WTC11 (cell line): Measurements from ENCODE around the gene TCF7L1. TPM values are rescaled to one million over a fixed set of nuclear protein-coding genes. Genes with fewer than 3 reads are reported as not detected.

Experiments
- ATAC-seq: fragments of 200-7000 bp; cut with Tn5 transposase; 2 replicates; pipeline ENCODE4 v1.10.0; 2021; ENCODE audit warnings: mild to moderate bottlenecking, moderate library complexity
- CTCF ChIA-PET: fragments of 300-600 bp; sonication (Branson Sonifier 250); formaldehyde crosslinking; loops from one replicate; lab custom pipeline; 2021; ENCODE audit warnings: antibody characterized with exemption; lab: Charles Lee
- POLR2A ChIA-PET: fragments of 350-600 bp; sonication (Branson Sonifier 250); formaldehyde crosslinking; loops from one replicate; lab custom pipeline; 2021; ENCODE audit warnings: antibody characterized with exemption; lab: Charles Lee
- DNase-seq: peaks from one replicate; pipeline ENCODE4 v3.0.0; 2021; ENCODE audit warnings: low spot score
- H3K27ac Mint-ChIP-seq: 2 replicates; pipeline ENCODE4 v1.8.0; 2021; ENCODE audit warnings: mixed read lengths
- H3K27me3 Mint-ChIP-seq: 2 replicates; pipeline ENCODE4 v1.8.0; 2021; ENCODE audit warnings: low read depth, mild to moderate bottlenecking, moderate library complexity, mixed read lengths
- H3K36me3 Mint-ChIP-seq: 2 replicates; pipeline ENCODE4 v1.8.0; 2021; ENCODE audit warnings: mixed read lengths
- H3K4me1 Mint-ChIP-seq: 2 replicates; pipeline ENCODE4 v1.8.0; 2022; ENCODE audit warnings: mixed read lengths
- H3K4me3 Mint-ChIP-seq: 2 replicates; pipeline ENCODE4 v1.8.0; 2021; ENCODE audit warnings: mild to moderate bottlenecking, moderate library complexity, mixed read lengths
- H3K9me3 Mint-ChIP-seq: 2 replicates; pipeline ENCODE4 v1.8.0; 2021; ENCODE audit warnings: mixed read lengths
- CBFB ChIP-seq: sonication (generic); formaldehyde crosslinking; IDR thresholded peaks from 2 replicates; pipeline ENCODE4 v1.8.1; 2022; ENCODE audit warnings: mild to moderate bottlenecking, low read depth, missing genetic modification reagents
- ETV6 ChIP-seq: sonication (generic); formaldehyde crosslinking; IDR thresholded peaks from 2 replicates; pipeline ENCODE4 v1.8.1; 2022; ENCODE audit warnings: mild to moderate bottlenecking, missing genetic modification reagents
- FOXP1 ChIP-seq: sonication (generic); formaldehyde crosslinking; IDR thresholded peaks from 2 replicates; pipeline ENCODE4 v1.8.0; 2022; ENCODE audit warnings: missing genetic modification reagents, mild to moderate bottlenecking, moderate library complexity, borderline replicate concordance
- JAZF1 ChIP-seq: fragments of 250-450 bp; sonication (Bioruptor Pico); IDR thresholded peaks from 2 replicates; pipeline ENCODE4 v1.9.0; 2021; ENCODE audit warnings: moderate library complexity, mild to moderate bottlenecking, inconsistent platforms
- KAT7 ChIP-seq: sonication (generic); formaldehyde crosslinking; IDR thresholded peaks from 2 replicates; pipeline ENCODE4 v1.8.1; 2023; ENCODE audit warnings: missing genetic modification reagents, mild to moderate bottlenecking, borderline replicate concordance
- SOX15 ChIP-seq: fragments of 250-450 bp; sonication (Bioruptor Pico); IDR thresholded peaks from 2 replicates; pipeline ENCODE4 v1.9.0; 2021; ENCODE audit warnings: mild to moderate bottlenecking
- SP1 ChIP-seq: sonication (generic); formaldehyde crosslinking; conservative IDR thresholded peaks from 2 replicates; pipeline ENCODE4 v1.8.1; 2022; ENCODE audit warnings: missing genetic modification reagents
- ZNF121 ChIP-seq: sonication (generic); formaldehyde crosslinking; IDR thresholded peaks from 2 replicates; pipeline ENCODE4 v1.8.0; 2023; ENCODE audit warnings: missing genetic modification reagents
- total RNA-seq: library from RNA; stranded (reverse); gene quantifications from 3 replicates; pipeline ENCODE4 v1.2.3, GENCODE V29; 2021
- TF ChIP-seq, protein P1 (sequence below): sonication (generic); formaldehyde crosslinking; IDR thresholded peaks from 2 replicates; pipeline ENCODE4 v1.8.0; 2023; ENCODE audit warnings: missing genetic modification reagents, mild to moderate bottlenecking, borderline replicate concordance
- TF ChIP-seq, protein P2 (sequence below): fragments of 250-450 bp; sonication (Bioruptor Pico); IDR thresholded peaks from 2 replicates; pipeline ENCODE4 v1.9.0; 2021; ENCODE audit warnings: moderate library complexity, mild to moderate bottlenecking, inconsistent platforms, borderline replicate concordance
- TF ChIP-seq, protein P3 (sequence below): sonication (generic); formaldehyde crosslinking; IDR thresholded peaks from 2 replicates; pipeline ENCODE4 v1.8.1; 2022; ENCODE audit warnings: mild to moderate bottlenecking, moderate library complexity, missing genetic modification reagents

TCF7L1 gene
- total RNA-seq, 1 experiment from 2014 or later = 104 TPM

DNA sequence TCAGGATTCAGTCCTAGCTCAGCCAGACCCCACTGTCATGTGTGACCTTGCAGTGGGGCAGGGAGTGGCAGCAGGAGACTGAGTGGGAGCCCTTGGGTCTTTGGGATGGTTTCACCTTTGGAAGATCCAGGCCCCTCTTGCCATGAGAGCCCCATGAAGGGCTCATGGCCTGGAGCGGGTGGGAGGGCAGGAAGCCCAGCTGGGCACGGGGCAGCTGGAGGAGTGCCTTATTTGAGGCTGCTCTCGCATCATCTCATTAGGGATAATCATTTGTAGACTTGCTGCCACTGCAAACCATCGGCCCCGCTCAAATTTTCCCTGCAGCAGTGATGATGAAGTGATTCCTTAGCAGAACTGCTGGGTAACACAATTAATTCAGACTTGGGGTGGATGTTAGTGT, 120.7 kb downstream of the TCF7L1 start (continued):
- TF ChIP-seq, protein P1, sequence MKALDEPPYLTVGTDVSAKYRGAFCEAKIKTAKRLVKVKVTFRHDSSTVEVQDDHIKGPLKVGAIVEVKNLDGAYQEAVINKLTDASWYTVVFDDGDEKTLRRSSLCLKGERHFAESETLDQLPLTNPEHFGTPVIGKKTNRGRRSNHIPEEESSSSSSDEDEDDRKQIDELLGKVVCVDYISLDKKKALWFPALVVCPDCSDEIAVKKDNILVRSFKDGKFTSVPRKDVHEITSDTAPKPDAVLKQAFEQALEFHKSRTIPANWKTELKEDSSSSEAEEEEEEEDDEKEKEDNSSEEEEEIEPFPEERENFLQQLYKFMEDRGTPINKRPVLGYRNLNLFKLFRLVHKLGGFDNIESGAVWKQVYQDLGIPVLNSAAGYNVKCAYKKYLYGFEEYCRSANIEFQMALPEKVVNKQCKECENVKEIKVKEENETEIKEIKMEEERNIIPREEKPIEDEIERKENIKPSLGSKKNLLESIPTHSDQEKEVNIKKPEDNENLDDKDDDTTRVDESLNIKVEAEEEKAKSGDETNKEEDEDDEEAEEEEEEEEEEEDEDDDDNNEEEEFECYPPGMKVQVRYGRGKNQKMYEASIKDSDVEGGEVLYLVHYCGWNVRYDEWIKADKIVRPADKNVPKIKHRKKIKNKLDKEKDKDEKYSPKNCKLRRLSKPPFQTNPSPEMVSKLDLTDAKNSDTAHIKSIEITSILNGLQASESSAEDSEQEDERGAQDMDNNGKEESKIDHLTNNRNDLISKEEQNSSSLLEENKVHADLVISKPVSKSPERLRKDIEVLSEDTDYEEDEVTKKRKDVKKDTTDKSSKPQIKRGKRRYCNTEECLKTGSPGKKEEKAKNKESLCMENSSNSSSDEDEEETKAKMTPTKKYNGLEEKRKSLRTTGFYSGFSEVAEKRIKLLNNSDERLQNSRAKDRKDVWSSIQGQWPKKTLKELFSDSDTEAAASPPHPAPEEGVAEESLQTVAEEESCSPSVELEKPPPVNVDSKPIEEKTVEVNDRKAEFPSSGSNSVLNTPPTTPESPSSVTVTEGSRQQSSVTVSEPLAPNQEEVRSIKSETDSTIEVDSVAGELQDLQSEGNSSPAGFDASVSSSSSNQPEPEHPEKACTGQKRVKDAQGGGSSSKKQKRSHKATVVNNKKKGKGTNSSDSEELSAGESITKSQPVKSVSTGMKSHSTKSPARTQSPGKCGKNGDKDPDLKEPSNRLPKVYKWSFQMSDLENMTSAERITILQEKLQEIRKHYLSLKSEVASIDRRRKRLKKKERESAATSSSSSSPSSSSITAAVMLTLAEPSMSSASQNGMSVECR (CRISPR knock-in tag) = no peak
- TF ChIP-seq KAT7 (CRISPR knock-in tag) = no peak

DNA sequence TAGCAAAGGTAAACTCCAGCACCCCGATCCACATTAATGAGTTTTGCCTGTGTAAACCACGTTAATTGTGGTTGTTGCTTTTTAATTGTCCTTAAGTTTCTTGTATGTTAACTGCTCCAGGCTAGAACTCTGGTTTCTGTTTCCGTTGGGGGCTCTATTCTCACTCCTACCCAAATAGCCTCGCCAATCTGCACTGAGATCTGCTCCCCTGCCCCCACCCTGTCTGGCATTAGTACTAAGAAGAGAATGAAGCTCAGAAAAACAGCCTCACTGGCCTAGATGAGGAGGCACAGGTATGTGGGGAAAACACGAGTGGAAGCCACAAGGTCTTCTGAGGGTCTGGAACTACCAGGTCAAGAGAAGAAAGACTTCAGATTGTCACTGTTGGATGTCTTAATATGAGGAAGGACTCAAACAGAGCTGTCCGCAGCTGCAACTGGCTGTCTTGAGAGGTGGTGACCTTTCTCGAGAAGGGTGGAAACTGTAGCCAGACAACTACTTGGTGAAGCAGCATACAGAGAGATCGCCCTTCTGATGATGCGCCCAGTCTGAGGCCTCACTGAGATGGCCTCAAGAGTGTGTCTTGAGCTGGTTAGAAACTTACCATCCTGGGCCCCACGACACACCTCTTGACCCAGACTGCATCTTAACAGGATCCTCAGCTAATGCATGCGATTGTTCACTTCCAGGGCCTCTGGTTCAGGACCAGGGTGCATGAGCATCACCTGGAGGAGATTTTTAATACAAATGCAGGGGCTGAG, 121.5 kb downstream of the TCF7L1 start:
- no peaks in the 10 kb centered on the region for H3K36me3 Mint-ChIP-seq
- TF ChIP-seq ZNF121 (CRISPR knock-in tag) = no peak
- TF ChIP-seq FOXP1 (CRISPR knock-in tag) = no peak
- TF ChIP-seq SOX15 (CRISPR knock-in tag) = no peak
- TF ChIP-seq, protein P2, sequence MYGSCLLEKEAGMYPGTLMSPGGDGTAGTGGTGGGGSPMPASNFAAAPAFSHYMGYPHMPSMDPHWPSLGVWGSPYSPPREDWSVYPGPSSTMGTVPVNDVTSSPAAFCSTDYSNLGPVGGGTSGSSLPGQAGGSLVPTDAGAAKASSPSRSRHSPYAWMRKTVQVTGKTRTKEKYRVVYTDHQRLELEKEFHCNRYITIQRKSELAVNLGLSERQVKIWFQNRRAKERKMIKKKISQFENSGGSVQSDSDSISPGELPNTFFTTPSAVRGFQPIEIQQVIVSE = no peak
- TF ChIP-seq JAZF1 (CRISPR knock-in tag) = no peak
- TF ChIP-seq ETV6 = peak; percentile 66; the same call in 1 of the 2 replicates
- TF ChIP-seq, protein P3, sequence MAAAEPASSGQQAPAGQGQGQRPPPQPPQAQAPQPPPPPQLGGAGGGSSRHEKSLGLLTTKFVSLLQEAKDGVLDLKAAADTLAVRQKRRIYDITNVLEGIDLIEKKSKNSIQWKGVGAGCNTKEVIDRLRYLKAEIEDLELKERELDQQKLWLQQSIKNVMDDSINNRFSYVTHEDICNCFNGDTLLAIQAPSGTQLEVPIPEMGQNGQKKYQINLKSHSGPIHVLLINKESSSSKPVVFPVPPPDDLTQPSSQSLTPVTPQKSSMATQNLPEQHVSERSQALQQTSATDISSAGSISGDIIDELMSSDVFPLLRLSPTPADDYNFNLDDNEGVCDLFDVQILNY (CRISPR knock-in tag) = no peak
- H3K4me1 Mint-ChIP-seq = peaks cover 94% of the 10 kb centered on the region
- CTCF ChIA-PET = interaction anchor here (0.5 to 4.5 kb wide), 18 partner anchors 7 to 188 kb away, joined by 3 to 45 read pairs (median 6); partner anchors contain the start of gene TCF7L1
- ATAC-seq (no peak), DNase-seq (no peak)
- H3K4me3 Mint-ChIP-seq = peak overlapping the region; percentile 68
- H3K27ac Mint-ChIP-seq = peak overlapping the region; percentile 100
- H3K27me3 Mint-ChIP-seq = no peaks in the 10 kb centered on the region
- POLR2A ChIA-PET = interaction anchor here (0.7 to 3.3 kb wide), 5 partner anchors 9 to 103 kb away, joined by 3 to 34 read pairs (median 5); no protein-coding TSS in a partner anchor
- H3K9me3 Mint-ChIP-seq = no peaks in the 10 kb centered on the region

DNA sequence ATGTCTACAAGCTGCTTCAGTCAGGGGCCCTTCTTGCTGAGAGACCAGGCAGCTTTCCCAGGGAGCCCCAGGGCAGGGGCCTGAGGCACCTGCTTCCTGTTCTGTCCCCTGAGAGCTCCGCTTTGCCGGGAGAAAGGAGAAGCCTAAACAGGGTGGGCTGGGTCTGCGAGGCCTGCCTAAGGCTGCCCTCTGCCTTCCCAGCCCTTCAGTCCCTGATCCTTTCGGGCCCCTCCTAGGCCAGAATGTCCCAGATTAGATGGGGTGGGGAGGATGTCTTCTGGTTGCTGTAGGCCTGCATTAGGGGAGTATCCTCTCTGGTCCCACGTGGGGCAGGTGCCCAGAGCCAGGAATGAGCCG, 122.2 kb downstream of the TCF7L1 start:
- no peaks in the 10 kb centered on the region for H3K27me3 Mint-ChIP-seq
- ATAC-seq = peak; percentile 46
- H3K9me3 Mint-ChIP-seq = no peaks in the 10 kb centered on the region
- CTCF ChIA-PET = interaction anchor here (0.5 to 4.5 kb wide), 17 partner anchors 8 to 189 kb away, joined by 3 to 45 read pairs (median 8); partner anchors contain the start of gene TCF7L1
- peak overlapping the region; percentile 100 for H3K27ac Mint-ChIP-seq
- peaks cover 95% of the 10 kb centered on the region for H3K4me1 Mint-ChIP-seq
- 0 out of 2 replicates have a peak, but pooled peaks cover under 1% of the 10 kb centered on the region for H3K36me3 Mint-ChIP-seq
- peak overlapping the region; percentile 68 for H3K4me3 Mint-ChIP-seq
- peak; percentile 56 for DNase-seq
- POLR2A ChIA-PET = interaction anchor here (0.6 to 3.3 kb wide), 10 partner anchors 9 to 349 kb away, joined by 3 to 34 read pairs (median 6); no protein-coding TSS in a partner anchor
- TF ChIP-seq SP1 (CRISPR knock-in tag) = peak; percentile 11; the same call in 1 of the 2 replicates
- no peak for TF ChIP-seq ZNF121 (CRISPR knock-in tag)
- TF ChIP-seq CBFB (CRISPR knock-in tag) = peak; percentile 2; the same call in 1 of the 2 replicates
